HG03439 (cell line): Measurements from ENCODE around the gene MED25.

Source experiments
- ATAC-seq: cut with Tn5 transposase; IDR thresholded peaks from one replicate; pipeline ENCODE4 v1.9.1; 2021; ENCODE audit warnings: mild to moderate bottlenecking, moderate library complexity; ENCODE audit not compliant: unreplicated experiment

MED25 gene

DNA sequence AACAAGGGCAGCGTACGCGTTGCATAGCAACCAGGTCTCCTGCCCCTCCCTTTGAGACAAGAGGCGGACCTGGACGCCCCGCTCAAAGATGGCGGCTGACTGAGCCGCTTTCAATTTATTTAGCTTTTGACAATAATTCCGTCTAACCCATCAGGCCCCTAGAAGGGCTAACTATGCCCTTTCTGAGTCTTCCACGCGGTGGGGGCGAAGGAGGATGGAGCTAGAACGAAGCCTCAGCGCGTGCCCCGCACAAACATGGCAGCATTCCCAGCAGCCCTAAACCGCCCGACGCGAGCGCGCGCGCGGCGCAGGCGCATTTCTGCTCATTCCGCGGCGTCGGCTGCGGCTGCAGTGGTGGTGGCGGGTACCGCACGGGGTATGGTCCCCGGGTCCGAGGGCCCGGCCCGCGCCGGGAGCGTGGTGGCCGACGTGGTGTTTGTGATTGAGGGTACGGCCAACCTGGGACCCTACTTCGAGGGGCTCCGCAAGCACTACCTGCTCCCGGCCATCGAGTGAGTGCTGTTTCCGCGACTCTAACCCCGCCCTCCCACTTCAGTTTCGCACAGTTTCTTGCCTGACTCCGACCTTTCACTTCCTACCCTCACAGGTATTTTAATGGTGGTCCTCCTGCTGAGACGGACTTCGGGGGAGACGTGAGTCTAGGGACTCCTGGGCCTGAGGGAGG, at the start of gene MED25:
Gene MED25, plus strand, starts transcription at position 326 of the 685 bp plus-strand sequence. Its CDS starts 53 bp downstream, at position 379.
- peak; percentile 66 for ATAC-seq

- ATAC-seq = no peak
These were observed 47.6 kb upstream of the MED25 start for GRCh38 chr19:49770529-49770928.

DNA sequence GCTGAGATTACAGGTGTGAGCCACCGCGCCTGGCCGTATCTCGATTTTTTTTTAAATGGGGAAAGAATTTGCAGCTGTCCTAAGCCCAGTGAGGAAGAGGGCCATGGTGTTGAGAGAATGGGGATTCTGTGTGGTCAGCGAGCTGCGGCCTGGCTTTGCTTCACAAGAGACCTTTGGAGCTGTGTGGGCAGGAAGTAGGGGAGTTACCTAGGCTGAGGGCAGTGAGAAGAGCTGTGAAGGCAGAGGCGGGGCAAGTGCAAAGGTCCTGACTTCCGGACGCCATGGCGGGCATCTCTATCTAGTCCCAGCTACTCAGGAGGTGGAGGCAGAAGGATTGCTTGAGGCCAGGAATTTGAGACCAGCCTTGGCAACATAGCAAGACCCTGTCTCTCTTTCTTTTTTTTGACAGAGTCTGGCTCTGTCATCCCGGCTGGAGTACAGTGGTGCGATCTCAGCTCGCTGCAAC, 46.4 kb upstream of the MED25 start:
- ATAC-seq = no peak

DNA sequence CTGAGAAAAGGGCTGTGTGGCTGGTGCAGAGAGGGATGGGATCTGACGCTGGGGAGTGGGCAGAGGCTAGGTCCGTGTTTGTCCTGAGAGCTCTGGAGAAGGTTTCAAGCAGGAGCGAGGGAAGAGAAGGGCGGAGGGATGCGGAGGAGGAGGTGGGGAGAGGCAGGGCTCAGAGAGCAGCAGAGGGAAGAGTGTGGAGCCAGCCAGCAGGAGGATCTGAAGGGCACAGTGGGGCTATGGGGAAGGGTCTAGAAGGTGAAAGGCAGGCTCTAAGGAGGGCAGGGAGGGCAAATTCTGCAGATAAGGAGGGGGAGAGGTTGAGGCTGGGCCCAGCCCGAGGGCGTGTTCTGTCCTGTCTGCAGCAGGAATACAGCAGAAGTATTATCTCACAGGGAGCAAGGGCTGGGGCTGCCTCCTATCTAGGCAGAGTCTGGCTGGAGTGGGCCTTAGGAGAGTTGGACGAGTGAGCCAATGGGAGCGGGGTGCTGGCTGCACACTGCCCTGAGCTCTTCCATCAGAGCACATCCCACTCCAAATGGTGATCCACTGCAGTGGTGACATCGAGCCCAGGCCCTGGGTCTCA, 45.1 kb upstream of the MED25 start:
- ATAC-seq = no peak

- ATAC-seq = no peak
These were observed 44.3 kb upstream of the MED25 start for GRCh38 chr19:49773663-49774350.

GRCh38 chr19:49774969-49775368, 43.1 kb upstream of the MED25 start:
- no peak for ATAC-seq

DNA sequence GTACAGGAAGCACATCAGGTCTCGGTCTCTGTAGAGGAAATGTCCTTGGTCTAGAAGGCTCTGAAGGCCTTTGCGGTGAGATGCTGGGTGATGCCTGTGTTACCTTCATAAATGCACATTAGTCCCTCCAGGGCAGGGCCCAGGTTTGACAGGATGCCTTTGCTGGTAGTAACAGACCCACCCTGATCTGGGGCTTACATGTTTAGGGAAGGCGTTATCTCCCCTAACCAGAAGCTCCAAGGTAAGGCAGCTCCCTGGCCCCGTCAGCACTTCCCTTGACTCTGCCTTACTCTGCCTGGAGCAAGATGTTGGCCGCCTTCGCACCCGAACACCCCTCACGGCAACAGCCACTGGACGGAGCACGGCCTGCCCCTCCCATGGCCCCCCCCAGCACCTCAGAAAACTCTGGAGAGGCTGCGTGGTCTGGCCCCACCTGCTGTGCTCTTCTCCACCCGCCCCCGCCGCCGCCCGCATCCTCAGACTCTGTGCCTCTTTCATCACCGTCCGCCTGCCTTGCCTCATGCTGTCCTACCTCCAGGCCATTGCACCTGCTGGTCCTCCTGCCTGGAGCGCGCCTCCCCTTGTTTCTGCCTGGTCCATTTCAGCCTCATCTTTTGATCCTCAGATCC, 42.2 kb upstream of the MED25 start:
- no peak for ATAC-seq

GRCh38 chr19:49776371-49776764, 41.7 kb upstream of the MED25 start:
- no peak for ATAC-seq

- ATAC-seq = no peak
These were observed 38.1 kb upstream of the MED25 start for GRCh38 chr19:49779731-49780555.

- ATAC-seq = no peak
These were observed 37.2 kb upstream of the MED25 start for GRCh38 chr19:49780861-49781260.

DNA sequence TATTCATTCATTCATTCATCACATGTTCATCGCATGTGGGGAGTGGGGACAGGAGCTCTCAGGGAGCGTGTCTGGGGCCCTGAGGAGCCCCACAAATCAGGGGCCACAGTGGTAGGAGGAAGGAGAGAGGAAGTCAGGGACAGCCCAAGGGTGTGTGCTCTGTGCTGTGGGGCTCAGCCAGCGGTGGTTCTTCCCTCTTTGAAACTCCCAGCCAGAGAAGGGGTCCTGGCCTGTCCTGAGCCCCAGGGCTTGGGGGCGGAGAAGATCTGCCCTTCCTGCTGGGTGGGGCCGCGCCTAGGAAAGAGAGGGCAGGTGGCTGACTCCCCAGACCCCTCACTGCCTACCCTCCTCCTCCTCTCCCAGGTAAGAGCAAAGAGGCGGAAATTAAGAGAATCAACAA, 36.7 kb upstream of the MED25 start:
- ATAC-seq = no peak

DNA sequence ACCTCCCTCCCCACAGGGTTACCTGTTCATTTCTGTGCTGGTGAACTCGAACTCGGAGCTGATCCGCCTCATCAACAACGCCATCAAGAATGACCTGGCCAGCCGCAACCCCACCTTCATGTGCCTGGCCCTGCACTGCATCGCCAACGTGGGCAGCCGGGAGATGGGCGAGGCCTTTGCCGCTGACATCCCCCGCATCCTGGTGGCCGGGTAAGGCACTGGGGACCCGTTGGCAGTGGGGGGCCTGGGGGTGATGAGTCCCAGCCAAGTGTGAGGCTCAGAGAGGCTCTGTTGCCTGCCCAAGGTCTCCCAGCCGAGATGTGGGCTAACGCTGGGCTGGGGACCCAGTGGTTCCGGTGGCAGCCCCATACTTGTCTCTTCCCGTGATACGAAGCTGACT, 35.6 kb upstream of the MED25 start:
- no peak for ATAC-seq

DNA sequence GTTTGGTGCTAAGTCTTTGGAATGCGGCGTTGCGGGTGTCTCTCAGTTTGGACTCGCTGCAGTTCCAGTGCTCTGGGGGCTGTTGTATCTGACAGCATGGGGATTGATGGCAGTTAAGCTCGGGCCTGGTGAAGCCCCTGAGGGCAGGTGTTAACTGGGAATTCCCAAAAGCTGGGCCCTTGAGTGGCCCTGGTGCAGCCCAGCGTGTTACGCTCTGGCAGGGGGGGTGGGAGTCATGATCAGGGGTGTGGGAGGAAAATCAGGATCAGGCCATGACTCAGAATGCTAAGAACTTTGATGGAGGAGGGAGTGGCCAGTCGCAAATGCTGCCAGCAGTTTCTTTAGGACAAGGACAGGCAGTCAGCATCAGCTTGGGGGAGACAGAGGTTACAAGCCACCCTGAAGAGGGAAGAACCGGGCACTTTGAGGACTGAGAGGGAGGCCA, 31.7 kb upstream of the MED25 start:
- ATAC-seq = no peak

GRCh38 chr19:49787746-49788145, 30.3 kb upstream of the MED25 start:
- no peak for ATAC-seq

GRCh38 chr19:49788857-49789256, 29.2 kb upstream of the MED25 start:
- ATAC-seq = no peak

GRCh38 chr19:49790866-49791265, 27.2 kb upstream of the MED25 start:
- no peak for ATAC-seq

DNA sequence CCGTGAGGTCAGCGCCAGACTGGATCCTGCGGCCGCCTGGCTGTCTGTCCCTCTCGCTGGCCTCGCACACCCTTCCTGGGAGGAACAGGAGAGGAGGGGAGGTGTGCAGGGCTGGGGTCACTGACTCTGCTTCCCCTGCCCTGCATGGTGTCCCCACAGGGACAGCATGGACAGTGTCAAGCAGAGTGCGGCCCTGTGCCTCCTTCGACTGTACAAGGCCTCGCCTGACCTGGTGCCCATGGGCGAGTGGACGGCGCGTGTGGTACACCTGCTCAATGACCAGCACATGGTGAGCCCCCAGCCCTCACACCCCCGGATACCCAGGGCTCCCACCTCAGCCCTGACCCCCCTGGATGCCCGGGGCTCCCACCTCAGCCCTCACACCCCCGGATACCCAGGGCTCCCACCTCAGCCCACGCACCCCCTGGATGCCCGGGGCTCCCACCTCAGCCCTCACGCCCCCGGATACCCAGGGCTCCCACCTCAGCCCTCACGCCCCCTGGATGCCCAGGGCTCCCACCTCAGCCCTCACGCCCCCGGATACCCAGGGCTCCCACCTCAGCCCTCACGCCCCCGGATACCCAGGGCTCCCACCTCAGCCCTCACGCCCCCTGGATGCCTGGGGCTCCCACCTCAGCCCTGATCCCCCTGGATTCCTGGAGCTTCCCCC, 26.2 kb upstream of the MED25 start:
- ATAC-seq = no peak

DNA sequence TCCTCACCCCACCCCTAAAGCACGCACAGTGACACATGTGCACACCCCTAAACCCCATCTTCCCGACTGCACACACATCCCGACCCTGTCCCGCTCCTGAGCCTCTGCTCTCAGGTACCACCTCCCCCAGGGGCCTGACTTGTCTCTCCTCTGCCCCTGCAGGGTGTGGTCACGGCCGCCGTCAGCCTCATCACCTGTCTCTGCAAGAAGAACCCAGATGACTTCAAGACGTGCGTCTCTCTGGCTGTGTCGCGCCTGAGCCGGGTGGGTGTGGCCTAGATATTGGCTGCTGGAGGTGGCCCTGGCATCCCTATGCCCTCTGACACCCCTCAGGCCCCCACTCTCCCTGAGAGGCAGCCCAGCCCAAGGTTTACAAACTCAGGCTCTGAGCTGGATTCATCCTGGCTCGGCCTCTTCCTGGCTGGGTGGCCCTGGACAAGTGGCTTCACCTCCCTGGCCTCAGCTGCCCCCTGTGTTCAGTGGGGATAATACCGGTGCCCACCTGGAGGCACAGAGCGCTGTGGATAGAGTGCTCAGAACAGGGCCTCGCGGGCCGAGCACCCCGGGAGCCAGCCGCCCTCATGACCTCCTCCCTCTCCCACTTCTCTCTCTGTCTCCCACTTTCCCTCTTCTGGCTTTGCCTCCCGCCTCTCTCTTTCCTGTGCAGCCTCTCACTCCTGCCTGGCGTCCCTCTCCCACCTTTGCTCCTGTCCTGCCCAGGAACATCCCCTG, 25.1 kb upstream of the MED25 start:
- ATAC-seq = no peak

DNA sequence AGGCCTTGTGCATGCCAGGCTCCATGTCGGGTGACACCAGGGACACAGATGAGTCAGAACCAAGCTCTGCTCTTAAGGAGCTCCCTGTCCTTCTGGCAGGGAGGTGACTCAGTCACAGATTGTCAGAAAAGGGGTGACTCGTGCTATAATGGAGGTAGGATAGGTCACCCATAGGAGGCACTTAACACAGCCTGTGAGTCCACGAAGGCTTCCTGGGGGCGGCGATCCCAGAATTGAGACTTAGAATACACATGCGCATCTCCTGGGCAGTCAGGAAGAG, 24.6 kb upstream of the MED25 start:
- no peak for ATAC-seq

- ATAC-seq = no peak
These were observed 22.5 kb upstream of the MED25 start for GRCh38 chr19:49795615-49796014.
